Stimulated activated naive CD4-positive, alpha-beta T cell (primary cell): Measurements from ENCODE around the gene TMEM245.
A peak's percentile ranks its signal among the peaks of the same experiment; 100 is the strongest.
"Not testable (repeated sequence)": the region's sequence is repeated elsewhere in the genome, so short reads cannot be mapped to it uniquely, and the experiment has no call there.

Source experiments
- DNase-seq, 6 experiments: peaks; one replicate each; lab custom pipeline; 2025; lab: John Stamatoyannopoulos, UW

Gene TMEM245

GRCh38 chr9:109132567-109133021 is 12.8 kb upstream of the TMEM245 start:
- DNase-seq: no peak

- no peak for DNase-seq
These were observed 9.9 kb upstream of the TMEM245 start for GRCh38 chr9:109129470-109130197.

- DNase-seq: not testable (repeated sequence)
These were observed 6.9 kb upstream of the TMEM245 start for GRCh38 chr9:109126671-109127070.

- DNase-seq: no peak
These were observed 4.4 kb upstream of the TMEM245 start for GRCh38 chr9:109124121-109124520.

- DNase-seq: no peak
These were observed 3.2 kb upstream of the TMEM245 start for GRCh38 chr9:109122726-109123621.

GRCh38 chr9:109121232-109121796 is 1.6 kb upstream of the TMEM245 start:
- no peak for DNase-seq

- DNase-seq: no peak
These were observed 550 bp upstream of the TMEM245 start for GRCh38 chr9:109120204-109120789.

- DNase-seq: no peak
These were observed 824 bp downstream of the TMEM245 start for GRCh38 chr9:109118808-109119438.

GRCh38 chr9:109117856-109118807 is 1.6 kb downstream of the TMEM245 start:
- peak in 1 of 6 experiments; percentile 13 for DNase-seq

GRCh38 chr9:109115931-109116526 is 3.7 kb downstream of the TMEM245 start:
- no peak for DNase-seq

- no peak for DNase-seq
These were observed 5.1 kb downstream of the TMEM245 start for GRCh38 chr9:109114670-109115069.

GRCh38 chr9:109113892-109114609 is 5.7 kb downstream of the TMEM245 start:
- DNase-seq: no peak

- DNase-seq: no peak
These were observed 6.5 kb downstream of the TMEM245 start for GRCh38 chr9:109113254-109113653.

GRCh38 chr9:109110329-109111021 is 9.3 kb downstream of the TMEM245 start:
- peak in 3 of 6 experiments; percentile 62 to 64 (median 62) for DNase-seq

- no peak for DNase-seq
These were observed 9.8 kb downstream of the TMEM245 start for GRCh38 chr9:109109967-109110328.

- DNase-seq: no peak
These were observed 11.4 kb downstream of the TMEM245 start for GRCh38 chr9:109108318-109108717.

- DNase-seq: no peak
These were observed 12.1 kb downstream of the TMEM245 start for GRCh38 chr9:109107402-109108240.

GRCh38 chr9:109101810-109102209 is 17.9 kb downstream of the TMEM245 start:
- peak in 3 of 6 experiments; percentile 3 to 37 (median 28) for DNase-seq
